Choroid plexus epithelial cell (primary cell): ENCODE measurements around the gene EIF4E3.

Source experiments
- DNase-seq: peaks from one replicate; pipeline ENCODE4 v3.0.0-alpha.2; 2010; ENCODE audit warnings: low read depth
- H3K4me3 ChIP-seq: 2 replicates; pipeline ENCODE4 v1.5.1; 2011; ENCODE audit warnings: low read depth, mild to moderate bottlenecking, control low read depth, low read length, moderate library complexity
- TF ChIP-seq, protein P1 (sequence below): conservative IDR thresholded peaks from 2 replicates; pipeline ENCODE4 v1.5.1; 2011; ENCODE audit warnings: low read depth, mild to moderate bottlenecking, control low read depth, inconsistent platforms, low read length, moderate library complexity

The EIF4E3 gene

DNA sequence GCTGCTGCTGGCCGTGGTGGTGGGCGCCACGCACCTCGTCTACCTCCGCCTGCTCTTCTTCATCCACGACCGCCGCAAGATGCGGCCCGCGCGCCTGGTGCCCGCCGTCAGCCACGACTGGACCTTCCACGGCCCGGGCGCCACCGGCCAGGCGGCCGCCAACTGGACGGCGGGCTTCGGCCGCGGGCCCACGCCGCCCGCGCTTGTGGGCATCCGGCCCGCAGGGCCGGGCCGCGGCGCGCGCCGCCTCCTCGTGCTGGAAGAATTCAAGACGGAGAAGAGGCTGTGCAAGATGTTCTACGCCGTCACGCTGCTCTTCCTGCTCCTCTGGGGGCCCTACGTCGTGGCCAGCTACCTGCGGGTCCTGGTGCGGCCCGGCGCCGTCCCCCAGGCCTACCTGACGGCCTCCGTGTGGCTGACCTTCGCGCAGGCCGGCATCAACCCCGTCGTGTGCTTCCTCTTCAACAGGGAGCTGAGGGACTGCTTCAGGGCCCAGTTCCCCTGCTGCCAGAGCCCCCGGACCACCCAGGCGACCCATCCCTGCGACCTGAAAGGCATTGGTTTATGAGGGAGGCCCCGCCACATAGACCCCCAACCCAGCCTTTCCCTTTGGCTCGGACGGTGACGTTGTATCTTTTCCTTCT, 29.5 kb upstream of the EIF4E3 start:
- no peak overlapping the region for H3K4me3 ChIP-seq
- TF ChIP-seq, protein P1, sequence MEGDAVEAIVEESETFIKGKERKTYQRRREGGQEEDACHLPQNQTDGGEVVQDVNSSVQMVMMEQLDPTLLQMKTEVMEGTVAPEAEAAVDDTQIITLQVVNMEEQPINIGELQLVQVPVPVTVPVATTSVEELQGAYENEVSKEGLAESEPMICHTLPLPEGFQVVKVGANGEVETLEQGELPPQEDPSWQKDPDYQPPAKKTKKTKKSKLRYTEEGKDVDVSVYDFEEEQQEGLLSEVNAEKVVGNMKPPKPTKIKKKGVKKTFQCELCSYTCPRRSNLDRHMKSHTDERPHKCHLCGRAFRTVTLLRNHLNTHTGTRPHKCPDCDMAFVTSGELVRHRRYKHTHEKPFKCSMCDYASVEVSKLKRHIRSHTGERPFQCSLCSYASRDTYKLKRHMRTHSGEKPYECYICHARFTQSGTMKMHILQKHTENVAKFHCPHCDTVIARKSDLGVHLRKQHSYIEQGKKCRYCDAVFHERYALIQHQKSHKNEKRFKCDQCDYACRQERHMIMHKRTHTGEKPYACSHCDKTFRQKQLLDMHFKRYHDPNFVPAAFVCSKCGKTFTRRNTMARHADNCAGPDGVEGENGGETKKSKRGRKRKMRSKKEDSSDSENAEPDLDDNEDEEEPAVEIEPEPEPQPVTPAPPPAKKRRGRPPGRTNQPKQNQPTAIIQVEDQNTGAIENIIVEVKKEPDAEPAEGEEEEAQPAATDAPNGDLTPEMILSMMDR, result no peak
- DNase-seq, result no peak

DNA sequence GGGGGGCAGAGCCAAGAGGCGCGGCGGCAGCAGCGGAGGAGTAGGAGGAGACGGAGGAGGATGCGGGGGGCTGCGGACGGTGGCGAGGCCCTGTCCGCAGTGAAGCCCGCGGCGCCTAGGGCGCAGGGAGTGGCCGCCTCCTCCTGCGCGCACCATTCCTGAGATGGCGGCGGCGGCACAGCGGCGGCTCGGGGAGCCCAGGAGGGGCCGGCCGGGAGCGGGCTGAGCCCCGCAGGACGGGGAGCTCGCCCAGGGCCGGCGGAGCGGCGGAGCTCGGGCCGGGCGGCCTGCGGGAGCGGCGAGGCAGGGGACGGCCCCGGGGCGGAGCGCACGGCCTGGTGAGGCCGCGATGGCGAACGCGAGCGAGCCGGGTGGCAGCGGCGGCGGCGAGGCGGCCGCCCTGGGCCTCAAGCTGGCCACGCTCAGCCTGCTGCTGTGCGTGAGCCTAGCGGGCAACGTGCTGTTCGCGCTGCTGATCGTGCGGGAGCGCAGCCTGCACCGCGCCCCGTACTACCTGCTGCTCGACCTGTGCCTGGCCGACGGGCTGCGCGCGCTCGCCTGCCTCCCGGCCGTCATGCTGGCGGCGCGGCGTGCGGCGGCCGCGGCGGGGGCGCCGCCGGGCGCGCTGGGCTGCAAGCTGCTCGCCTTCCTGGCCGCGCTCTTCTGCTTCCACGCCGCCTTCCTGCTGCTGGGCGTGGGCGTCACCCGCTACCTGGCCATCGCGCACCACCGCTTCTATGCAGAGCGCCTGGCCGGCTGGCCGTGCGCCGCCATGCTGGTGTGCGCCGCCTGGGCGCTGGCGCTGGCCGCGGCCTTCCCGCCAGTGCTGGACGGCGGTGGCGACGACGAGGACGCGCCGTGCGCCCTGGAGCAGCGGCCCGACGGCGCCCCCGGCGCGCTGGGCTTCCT, 28.8 kb upstream of the EIF4E3 start, which contains the start of gene GPR27:
TSS of gene GPR27 (plus strand) at position 155 of the 909 bp plus-strand sequence. CDS start at position 350, 195 bp downstream.
- TF ChIP-seq, protein P1, result no peak
- peak; percentile 35 for DNase-seq
- peak within 1 kb of the TSS; percentile 41 for H3K4me3 ChIP-seq

DNA sequence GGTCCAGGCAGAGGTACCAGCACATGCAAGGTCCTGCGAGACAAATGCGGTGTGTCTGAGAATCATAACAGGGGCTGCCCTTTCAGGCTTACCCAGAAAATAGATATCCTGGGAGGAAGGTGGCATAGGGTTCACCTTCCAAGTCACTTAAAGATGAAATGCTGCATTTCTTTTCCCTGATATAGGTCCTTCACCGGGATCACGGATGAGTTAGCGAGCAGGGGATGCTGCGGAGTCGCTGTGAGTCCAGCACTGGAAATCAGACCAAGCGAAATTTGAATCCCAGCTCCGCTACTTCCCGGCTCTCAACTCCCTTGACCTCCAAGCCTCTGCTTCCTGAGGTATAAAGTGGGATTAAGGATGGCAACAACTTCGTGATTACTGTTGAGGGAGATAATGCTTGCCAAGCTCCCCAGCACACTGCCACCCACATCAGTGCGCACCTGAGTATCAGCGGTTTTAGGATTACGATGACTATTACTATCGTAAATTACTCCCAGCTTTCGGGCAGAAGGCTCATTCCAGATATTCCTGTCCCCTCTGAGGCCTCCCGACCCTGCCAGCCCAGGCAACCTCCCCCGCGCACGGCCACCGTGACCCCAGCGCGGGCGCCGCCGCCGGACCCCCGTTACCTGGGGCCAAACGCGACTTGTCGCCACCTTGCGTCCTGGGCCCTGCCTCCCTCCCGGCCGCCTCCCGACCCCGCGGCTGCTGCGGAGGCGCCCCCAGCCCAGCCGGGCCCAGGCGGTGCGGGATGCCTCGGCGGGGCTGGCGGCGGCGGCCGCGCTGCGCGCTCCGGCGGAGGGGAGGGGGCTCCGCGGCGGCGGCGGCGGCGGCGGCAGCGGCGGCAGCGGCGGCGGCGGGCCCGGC, 27.9 kb upstream of the EIF4E3 start:
- no peak overlapping the region for H3K4me3 ChIP-seq
- TF ChIP-seq, protein P1, result no peak
- no peak for DNase-seq

DNA sequence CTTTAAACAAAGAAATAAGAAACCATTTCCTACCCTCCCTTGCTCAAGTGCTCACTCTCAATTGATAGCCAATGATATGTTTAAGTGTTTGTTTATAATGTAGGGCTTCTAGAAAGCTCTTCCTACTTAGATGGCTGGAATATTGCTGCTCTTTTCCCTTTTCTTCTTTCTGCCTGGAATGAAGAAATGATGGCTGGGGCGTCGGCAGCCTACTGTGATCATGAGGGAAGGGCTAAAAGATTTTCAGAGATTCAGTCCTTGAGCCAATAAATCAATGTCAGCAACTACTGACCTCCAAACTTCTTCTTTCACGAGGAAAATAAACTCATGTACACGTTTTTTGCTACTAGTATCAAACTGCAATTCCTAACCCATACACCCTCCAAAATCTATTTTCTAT, 26.4 kb upstream of the EIF4E3 start:
- H3K4me3 ChIP-seq, result no peak overlapping the region
- TF ChIP-seq, protein P1, result no peak
- no peak for DNase-seq

DNA sequence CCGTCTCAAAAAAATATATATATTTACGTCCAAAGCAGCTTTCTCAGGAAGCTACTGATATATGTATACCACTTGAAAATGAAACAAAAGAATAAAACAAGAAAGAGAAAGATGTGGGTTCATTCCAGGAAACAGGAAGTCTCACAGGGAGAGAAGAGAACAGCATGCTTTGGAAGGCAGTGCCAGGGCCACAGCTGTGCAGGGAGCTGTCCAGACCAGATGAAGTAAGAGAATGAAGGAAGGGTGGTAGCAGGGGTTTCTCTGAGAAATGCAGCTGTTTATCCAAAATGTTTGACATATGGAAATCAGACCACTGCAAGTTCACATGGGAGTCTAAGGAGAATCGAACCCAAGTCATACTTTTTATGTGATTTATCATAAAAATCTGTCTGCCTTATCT, 19.5 kb upstream of the EIF4E3 start:
- H3K4me3 ChIP-seq, result no peak overlapping the region
- TF ChIP-seq, protein P1, result no peak
- DNase-seq, result no peak

GRCh38 chr3:71742621-71743020, 17.4 kb upstream of the EIF4E3 start:
- TF ChIP-seq, protein P1, result no peak
- no peak for DNase-seq
- H3K4me3 ChIP-seq, result no peak overlapping the region
